H1 (cell line): ENCODE results near the gene TBC1D22A. TPM values are rescaled to one million over a fixed set of nuclear protein-coding genes. Genes with fewer than 3 reads are reported as not detected.

Experiments
- CTCF ChIA-PET: fragments of 300-600 bp; sonication (Branson Sonifier 250); formaldehyde crosslinking; loops from one replicate; lab custom pipeline; 2021; ENCODE audit not compliant: partially characterized antibody; lab: Charles Lee
- POLR2A ChIA-PET: fragments of 300-600 bp; sonication (Branson Sonifier 250); formaldehyde crosslinking; loops from one replicate; lab custom pipeline; 2021; ENCODE audit warnings: inconsistent platforms; ENCODE audit not compliant: partially characterized antibody; lab: Charles Lee
- DNase-seq, 2 experiments: peaks; one replicate each; pipeline versions ENCODE4 v3.0.0 to v3.0.0-alpha.2; 2010 to 2022; ENCODE audit warnings: low spot score in 2 of 2, low read depth in 1 of 2, mixed read lengths in 1 of 2
- FAIRE-seq: peaks from 2 replicates; lab custom pipeline; 2011; peaks lifted over from hg19 to GRCh38; lab: Jason Lieb, UNC
- H2AFZ ChIP-seq: 2 replicates; pipeline ENCODE4 v1.8.1; 2012; ENCODE audit warnings: low read length, inconsistent platforms
- H2AK5ac ChIP-seq: 2 replicates; pipeline ENCODE4 v1.6.1; 2013; ENCODE audit warnings: low read depth, low read length
- H2BK120ac ChIP-seq: replicated peaks from 2 replicates; pipeline ENCODE3; 2013; ENCODE audit warnings: low read depth, low read length, inconsistent platforms
- H2BK12ac ChIP-seq: 2 replicates; pipeline ENCODE4 v1.6.1; 2013; ENCODE audit warnings: low read depth, low read length
- H2BK15ac ChIP-seq: 2 replicates; pipeline ENCODE4 v1.6.1; 2013; ENCODE audit warnings: low read length
- H2BK20ac ChIP-seq: 2 replicates; pipeline ENCODE4 v1.6.1; 2013; ENCODE audit warnings: low read length
- H2BK5ac ChIP-seq: 2 replicates; pipeline ENCODE4 v1.6.1; 2013; ENCODE audit warnings: low read depth, low read length
- H3K14ac ChIP-seq: 2 replicates; pipeline ENCODE4 v1.6.1; 2013; ENCODE audit warnings: inconsistent platforms; ENCODE audit not compliant: insufficient read length
- H3K18ac ChIP-seq: 2 replicates; pipeline ENCODE4 v1.6.1; 2013; ENCODE audit warnings: low read length; ENCODE audit errors: extremely low read depth
- H3K23ac ChIP-seq: 2 replicates; pipeline ENCODE4 v1.6.1; 2013; ENCODE audit warnings: inconsistent platforms; ENCODE audit not compliant: insufficient read length
- H3K23me2 ChIP-seq: 2 replicates; pipeline ENCODE4 v1.6.1; 2013; ENCODE audit warnings: low read depth, low read length
- H3K27ac ChIP-seq: 2 replicates; pipeline ENCODE4 v1.6.1; 2011; ENCODE audit warnings: low read depth, low read length, inconsistent platforms
- H3K27me3 ChIP-seq, 4 experiments: replicated peaks in 1 of 4; 1 replicate in 1 of 4; 2 replicates in 3 of 4; pipeline versions ENCODE4 v1.6.1 to v1.8.1; 2011 to 2013; ENCODE audit warnings: low read length in 3 of 4, mild to moderate bottlenecking in 3 of 4, inconsistent platforms in 2 of 4, mixed read lengths in 2 of 4, moderate library complexity in 1 of 4; ENCODE audit not compliant: control insufficient read depth in 3 of 4, insufficient read depth in 3 of 4; ENCODE audit errors: extremely low read depth in 1 of 4
- H3K36me3 ChIP-seq, 4 experiments: 2 replicates each; pipeline versions ENCODE4 v1.6.1 to v1.8.1; 2011 to 2013; ENCODE audit warnings: mild to moderate bottlenecking in 4 of 4, low read length in 3 of 4, moderate library complexity in 2 of 4, control low read depth in 1 of 4, inconsistent platforms in 1 of 4; ENCODE audit not compliant: insufficient read depth in 4 of 4, control insufficient read depth in 2 of 4
- H3K4ac ChIP-seq: replicated peaks from 2 replicates; pipeline ENCODE3; 2013; ENCODE audit warnings: low read length, low read depth, mixed read lengths, inconsistent platforms; ENCODE audit not compliant: insufficient read length
- H3K4me1 ChIP-seq, 4 experiments: replicated peaks in 1 of 4; 1 replicate in 1 of 4; 2 replicates in 3 of 4; pipeline versions ENCODE4 v1.6.1 to v1.8.1; 2011 to 2013; ENCODE audit warnings: low read length in 3 of 4, inconsistent platforms in 2 of 4, mixed read lengths in 1 of 4; ENCODE audit not compliant: insufficient read depth in 4 of 4, control insufficient read depth in 3 of 4
- H3K4me2 ChIP-seq, 2 experiments: 2 replicates each; pipeline versions ENCODE4 v1.6.1 to v1.8.1; 2011 to 2013; ENCODE audit warnings: low read depth in 2 of 2, low read length in 2 of 2, control low read depth in 1 of 2, inconsistent platforms in 1 of 2, mild to moderate bottlenecking in 1 of 2; ENCODE audit not compliant: insufficient read depth in 1 of 2
- H3K4me3 ChIP-seq, 4 experiments: fragments of 200-600, 300-600 bp in 1 of 4; sonication (generic), shearing (Covaris generic), sonication (Bioruptor Twin) in 1 of 4; 2 replicates each; pipeline versions ENCODE4 v1.5.1 to v1.8.1; 2011 to 2016; ENCODE audit warnings: low read length in 4 of 4, low read depth in 3 of 4, control low read depth in 2 of 4, inconsistent platforms in 2 of 4, mild to moderate bottlenecking in 2 of 4, mixed read lengths in 1 of 4, moderate library complexity in 1 of 4; ENCODE audit not compliant: insufficient read depth in 2 of 4; ENCODE audit errors: extremely low read depth in 1 of 4
- H3K56ac ChIP-seq: replicated peaks from 2 replicates; pipeline ENCODE3; 2013; ENCODE audit warnings: low read depth, mild to moderate bottlenecking, mixed read lengths, low read length, inconsistent platforms; ENCODE audit not compliant: insufficient read length
- H3K79me1 ChIP-seq: 2 replicates; pipeline ENCODE4 v1.6.1; 2013; ENCODE audit warnings: low read depth, low read length, control low read depth
- H3K79me2 ChIP-seq, 2 experiments: 2 replicates each; pipeline versions ENCODE4 v1.6.1 to v1.8.1; 2012 to 2013; ENCODE audit warnings: low read length in 2 of 2, mild to moderate bottlenecking in 2 of 2, inconsistent platforms in 1 of 2; ENCODE audit not compliant: insufficient read depth in 2 of 2, control insufficient read depth in 1 of 2
- H3K9ac ChIP-seq, 4 experiments: replicated peaks in 1 of 4; 1 replicate in 1 of 4; 2 replicates in 3 of 4; pipeline versions ENCODE4 v1.6.1 to v1.8.1; 2011 to 2013; ENCODE audit warnings: low read depth in 3 of 4, low read length in 3 of 4, control low read depth in 2 of 4, mild to moderate bottlenecking in 2 of 4, moderate library complexity in 2 of 4, inconsistent platforms in 1 of 4; ENCODE audit errors: extremely low read depth in 1 of 4
- H3K9me3 ChIP-seq, 2 experiments: 2 replicates each; pipeline versions ENCODE4 v1.6.1 to v1.8.1; 2012 to 2013; ENCODE audit warnings: mild to moderate bottlenecking in 2 of 2, moderate library complexity in 2 of 2, control low read depth in 1 of 2, inconsistent platforms in 1 of 2, low read depth in 1 of 2, low read length in 1 of 2, mixed read lengths in 1 of 2; ENCODE audit not compliant: insufficient read depth in 2 of 2
- H4K20me1 ChIP-seq, 2 experiments: replicated peaks in 1 of 2; 2 replicates each; pipeline versions ENCODE3 to v1.8.1; 2011 to 2013; ENCODE audit warnings: inconsistent platforms in 2 of 2, low read length in 2 of 2, mild to moderate bottlenecking in 1 of 2; ENCODE audit not compliant: insufficient read depth in 2 of 2, control insufficient read depth in 1 of 2
- H4K5ac ChIP-seq: 2 replicates; pipeline ENCODE4 v1.6.1; 2013; ENCODE audit warnings: low read length, low read depth, mixed read lengths, inconsistent platforms; ENCODE audit not compliant: insufficient read length
- H4K8ac ChIP-seq: 2 replicates; pipeline ENCODE4 v1.8.0; 2013; ENCODE audit warnings: mild to moderate bottlenecking, moderate library complexity, low read length, inconsistent platforms; ENCODE audit not compliant: insufficient read depth; ENCODE audit errors: extremely low read depth
- H4K91ac ChIP-seq: replicated peaks from 2 replicates; pipeline ENCODE3; 2013; ENCODE audit warnings: low read length, mixed read lengths, inconsistent platforms; ENCODE audit not compliant: insufficient read length
- ASH2L ChIP-seq: fragments of 200-600, 300-600 bp; sonication (generic); IDR thresholded peaks from one replicate; pipeline ENCODE4 v1.7.1; 2017; ENCODE audit warnings: low read length
- CBX8 ChIP-seq: fragments of 300-800, 300-1000 bp; sonication (generic); IDR thresholded peaks from 2 replicates; pipeline ENCODE4 v1.7.1; 2016; ENCODE audit warnings: low read depth, low read length, borderline replicate concordance
- CREB1 ChIP-seq: IDR thresholded peaks from 2 replicates; pipeline ENCODE4 v1.6.1; 2012; ENCODE audit warnings: inconsistent platforms
- FOSL1 ChIP-seq: IDR thresholded peaks from 2 replicates; pipeline ENCODE4 v1.6.1; 2011; ENCODE audit warnings: mild to moderate bottlenecking, low read depth, low read length, moderate library complexity; ENCODE audit not compliant: insufficient read depth
- KDM4A ChIP-seq: IDR thresholded peaks from one replicate; pipeline ENCODE4 v1.7.1; 2012; ENCODE audit warnings: low read depth, mild to moderate bottlenecking, moderate library complexity, low read length, inconsistent platforms; ENCODE audit not compliant: severe bottlenecking
- NANOG ChIP-seq: IDR thresholded peaks from 2 replicates; pipeline ENCODE4 v1.6.1; 2011; ENCODE audit warnings: low read length, low read depth, mild to moderate bottlenecking, inconsistent platforms; ENCODE audit not compliant: insufficient read depth, poor library complexity, severe bottlenecking
- PHF8 ChIP-seq: fragments of 200-600 bp; sonication (generic); conservative IDR thresholded peaks from 2 replicates; pipeline ENCODE4 v1.7.1; 2012; ENCODE audit warnings: low read depth, mild to moderate bottlenecking, inconsistent platforms, low read length, moderate library complexity
- SAP30 ChIP-seq: fragments of 300-600 bp; sonication (generic); IDR thresholded peaks from 2 replicates; pipeline ENCODE4 v1.7.1; 2012; ENCODE audit warnings: low read length, moderate library complexity, mild to moderate bottlenecking, inconsistent platforms; ENCODE audit not compliant: insufficient read depth, insufficient replicate concordance
- SIRT6 ChIP-seq: IDR thresholded peaks from one replicate; pipeline ENCODE4 v1.7.1; 2012; ENCODE audit warnings: low read length, inconsistent platforms
- SIX5 ChIP-seq: IDR thresholded peaks from 2 replicates; pipeline ENCODE4 v1.6.1; 2011; ENCODE audit warnings: mild to moderate bottlenecking, low read depth, low read length
- TBP ChIP-seq: IDR thresholded peaks from 2 replicates; pipeline ENCODE4 v1.6.1; 2011; ENCODE audit warnings: low read depth, low read length, improper control_type of control experiment
- TEAD4 ChIP-seq: IDR thresholded peaks from 2 replicates; pipeline ENCODE4 v1.6.1; 2012; ENCODE audit warnings: low read depth, low read length, inconsistent platforms, mixed read lengths
- WGBS, 2 experiments: shearing (Covaris generic) in 1 of 2; methylation state at CpG; one replicate each; pipeline versions ENCODE4 v1.1.6 to v1.1.7; 2013 to 2015; ENCODE audit warnings: low lambda C conversion rate in 2 of 2, mixed read lengths in 2 of 2, inconsistent platforms in 1 of 2, low coverage in 1 of 2, missing lambda C conversion rate in 1 of 2; ENCODE audit not compliant: insufficient replicate concordance in 2 of 2, insufficient coverage in 1 of 2, insufficient read length in 1 of 2; ENCODE audit errors: extremely low coverage in 1 of 2, missing lambda C conversion rate in 1 of 2; 5-methylcytosine and 5-hydroxymethylcytosine counted together
- polyA plus RNA-seq, 7 experiments: library from polyadenylated mRNA; depleted of rRNA in 3 of 7; stranded (reverse) in 5 of 7; unstranded in 2 of 7; fragments of >200 nt in 5 of 7; fragments of 200-250 nt in 2 of 7; gene quantifications; 1 replicate in 5 of 7; 2 replicates in 1 of 7; 4 replicates in 1 of 7; pipeline versions ENCODE4 v1.2.1 to v1.2.3, GENCODE V29; 2011 to 2013; ENCODE audit warnings: missing spikeins in 2 of 7, mixed read lengths in 2 of 7
- total RNA-seq: library from RNA; stranded (reverse); fragmentation: NEBNext Ultra II Directional; extraction: Animal tissue kit (Norgen Biotek cat#: 25700); gene quantifications from 2 replicates; pipeline ENCODE4 v1.2.1, GENCODE V29; 2021
- TF ChIP-seq, protein P1 (sequence below): IDR thresholded peaks from 2 replicates; pipeline ENCODE4 v1.6.1; 2011; ENCODE audit warnings: low read length, improper control_type of control experiment

Gene TBC1D22A
- total and polyA plus RNA-seq, 2 of the 8 experiments (the other 6 are each of a cell fraction or from before 2014, with no cell fraction given), result 11.9 to 18.4 TPM

- no peaks in the 10 kb centered on the region for H3K9me3 ChIP-seq
- H2BK5ac ChIP-seq, result no peak overlapping the region
- no peak overlapping the region for H2BK12ac ChIP-seq
- H3K9ac ChIP-seq, result no peak overlapping the region
- H2AFZ ChIP-seq, result no peak overlapping the region
- no peak overlapping the region for H3K27ac ChIP-seq
- H2BK20ac ChIP-seq, result no peak overlapping the region
- no peak overlapping the region for H2BK120ac ChIP-seq
- H3K27me3 ChIP-seq, result no peaks in the 10 kb centered on the region
- H2AK5ac ChIP-seq, result no peak overlapping the region
- no peak overlapping the region for H3K23ac ChIP-seq
- H3K23me2 ChIP-seq, result no peaks in the 10 kb centered on the region
- H2BK15ac ChIP-seq, result 0 out of 2 replicates have a peak overlapping the region, but pooled peaks have one; percentile 0
- CTCF ChIA-PET, result no interaction called here
- DNase-seq (no peak), FAIRE-seq (no peak)
- H3K79me2 ChIP-seq, result no peaks in the 10 kb centered on the region
- H3K4me2 ChIP-seq, result no peak overlapping the region
- no peak overlapping the region for H4K5ac ChIP-seq
- peaks cover 3 to 22% (median 9%) of the 10 kb centered on the region in 4 experiments for H3K4me1 ChIP-seq
- no peak overlapping the region for H3K4ac ChIP-seq
- no peaks in the 10 kb centered on the region; the same call in 1 of the 2 replicates for H3K79me1 ChIP-seq
- 84% methylated on average over 15 of the region's 15 CpGs; no CpG with 5 or more reads in 1 of the 2 experiments for WGBS, 2 experiments
- H4K91ac ChIP-seq, result no peak overlapping the region
- no peak overlapping the region for H4K8ac ChIP-seq
- no peak overlapping the region for H3K18ac ChIP-seq
- no peak overlapping the region for H3K56ac ChIP-seq
- H3K14ac ChIP-seq, result no peak overlapping the region
- H4K20me1 ChIP-seq, result no peaks in the 10 kb centered on the region
- H3K36me3 ChIP-seq, result no peaks in the 10 kb centered on the region
- H3K4me3 ChIP-seq, result no peak overlapping the region
- POLR2A ChIA-PET, result interaction anchor here (0.7 kb wide), 1 partner anchor 9 kb away, joined by 3 read pairs; no protein-coding TSS in a partner anchor
- no peak for TF ChIP-seq ASH2L
- TF ChIP-seq NANOG, result no peak
- no peak for TF ChIP-seq PHF8
- TF ChIP-seq SIX5, result no peak
- no peak for TF ChIP-seq FOSL1
- no peak for TF ChIP-seq CREB1
- TF ChIP-seq, protein P1, sequence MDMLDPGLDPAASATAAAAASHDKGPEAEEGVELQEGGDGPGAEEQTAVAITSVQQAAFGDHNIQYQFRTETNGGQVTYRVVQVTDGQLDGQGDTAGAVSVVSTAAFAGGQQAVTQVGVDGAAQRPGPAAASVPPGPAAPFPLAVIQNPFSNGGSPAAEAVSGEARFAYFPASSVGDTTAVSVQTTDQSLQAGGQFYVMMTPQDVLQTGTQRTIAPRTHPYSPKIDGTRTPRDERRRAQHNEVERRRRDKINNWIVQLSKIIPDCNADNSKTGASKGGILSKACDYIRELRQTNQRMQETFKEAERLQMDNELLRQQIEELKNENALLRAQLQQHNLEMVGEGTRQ, result no peak
- no peak for TF ChIP-seq SAP30
- TF ChIP-seq TEAD4, result no peak
- no peak for TF ChIP-seq TBP
- TF ChIP-seq KDM4A, result no peak
- no peak for TF ChIP-seq SIRT6
- no peak for TF ChIP-seq CBX8
Measured at GRCh38 chr22:47100646-47101200, 338.3 kb downstream of the TBC1D22A start.
